ENCODE measurements around the gene USP13. TPM values are rescaled to one million over a fixed set of nuclear protein-coding genes. Genes with fewer than 3 reads are reported as not detected.

USP13 gene
- total RNA-seq, 4 donors from 2014 or later, result 6.7 to 12.1 (median 11.3) TPM

GRCh38 chr3:179743913-179744312 is 91.1 kb downstream of the USP13 start:
- H3K4me1 ChIP-seq, result no peaks in the 10 kb centered on the region
- ATAC-seq, result no peak
- no peak overlapping the region for H3K4me3 ChIP-seq
- TF ChIP-seq CTCF (IDR thresholded peaks at IDR 0.05) (no peak), POLR2AphosphoS5 (IDR thresholded peaks at IDR 0.05) (no peak), POLR2A (IDR thresholded peaks at IDR 0.05) (no peak), EP300 (IDR thresholded peaks at IDR 0.05) (no peak)
- no peak overlapping the region for H3K27ac ChIP-seq
- 100% methylated on average over 1 of the region's 2 CpGs for whole genome bisulfite sequencing, 2 donors (ENCODE audit: low coverage in 1 of 2)
- no peaks in the 10 kb centered on the region for H3K9me3 ChIP-seq
- peaks cover 0 to 68% of the 10 kb centered on the region in 2 donors for H3K36me3 ChIP-seq
- H3K27me3 ChIP-seq, result no peaks in the 10 kb centered on the region

- 83 to 98% methylated on average over 3 to 4 of the region's 5 CpGs for WGBS, 2 donors (ENCODE audit: low coverage in 1 of 2)
- no peaks in the 10 kb centered on the region for H3K27me3 ChIP-seq
- no peaks in the 10 kb centered on the region for H3K4me1 ChIP-seq
- TF ChIP-seq EP300 (IDR thresholded peaks at IDR 0.05) (no peak), POLR2A (IDR thresholded peaks at IDR 0.05) (no peak), CTCF (IDR thresholded peaks at IDR 0.05) (no peak), POLR2AphosphoS5 (IDR thresholded peaks at IDR 0.05) (no peak)
- H3K36me3 ChIP-seq, result peaks cover 0 to 61% of the 10 kb centered on the region in 2 donors
- no peaks in the 10 kb centered on the region for H3K9me3 ChIP-seq
- H3K4me3 ChIP-seq, result no peak overlapping the region
- no peak overlapping the region for H3K27ac ChIP-seq
- no peak for ATAC-seq
Measured at GRCh38 chr3:179744667-179745066, 91.8 kb downstream of the USP13 start.

GRCh38 chr3:179745079-179745478 is 92.2 kb downstream of the USP13 start:
- Histone ChIP-seq H3K4me1 (no peaks in the 10 kb centered on the region), H3K27ac (no peak overlapping the region), H3K4me3 (no peak overlapping the region), H3K9me3 (no peaks in the 10 kb centered on the region), H3K27me3 (no peaks in the 10 kb centered on the region), H3K36me3 (peaks cover 0 to 57% of the 10 kb centered on the region in 2 donors)
- no peak for TF ChIP-seq CTCF (IDR thresholded peaks at IDR 0.05)
- no peak for TF ChIP-seq EP300 (IDR thresholded peaks at IDR 0.05)
- no peak for TF ChIP-seq POLR2A (IDR thresholded peaks at IDR 0.05)
- TF ChIP-seq POLR2AphosphoS5 (IDR thresholded peaks at IDR 0.05), result no peak
- no peak for ATAC-seq
- WGBS, 2 donors (ENCODE audit: low coverage in 1 of 2), result 75 to 90% methylated on average over 3 to 4 of the region's 4 CpGs

GRCh38 chr3:179745716-179746115 is 92.9 kb downstream of the USP13 start:
- no peaks in the 10 kb centered on the region for H3K27me3 ChIP-seq
- H3K9me3 ChIP-seq, result no peaks in the 10 kb centered on the region
- WGBS, 2 donors (ENCODE audit: low coverage in 1 of 2), result 67 to 79% methylated on average over 3 to 5 of the region's 5 CpGs
- no peak overlapping the region for H3K4me3 ChIP-seq
- TF ChIP-seq POLR2A (IDR thresholded peaks at IDR 0.05) (no peak), EP300 (IDR thresholded peaks at IDR 0.05) (no peak), POLR2AphosphoS5 (IDR thresholded peaks at IDR 0.05) (no peak), CTCF (IDR thresholded peaks at IDR 0.05) (no peak)
- peaks cover 0 to 50% of the 10 kb centered on the region in 2 donors for H3K36me3 ChIP-seq
- no peak overlapping the region for H3K27ac ChIP-seq
- no peaks in the 10 kb centered on the region for H3K4me1 ChIP-seq
- no peak for ATAC-seq

GRCh38 chr3:179750720-179751328 is 98.0 kb downstream of the USP13 start:
- Histone ChIP-seq H3K4me3 (no peak overlapping the region), H3K36me3 (peaks cover 0 to 33% of the 10 kb centered on the region in 2 donors), H3K27ac (no peak overlapping the region), H3K4me1 (no peaks in the 10 kb centered on the region), H3K27me3 (no peaks in the 10 kb centered on the region), H3K9me3 (no peaks in the 10 kb centered on the region)
- no peak for ATAC-seq
- WGBS, 2 donors (ENCODE audit: low coverage in 1 of 2), result 61 to 75% methylated on average over 5 to 6 of the region's 6 CpGs
- TF ChIP-seq EP300 (IDR thresholded peaks at IDR 0.05) (no peak), POLR2AphosphoS5 (IDR thresholded peaks at IDR 0.05) (no peak), CTCF (IDR thresholded peaks at IDR 0.05) (peak in 2 of 4 experiments; percentile 4 to 6), POLR2A (IDR thresholded peaks at IDR 0.05) (no peak)

Data from gastroesophageal sphincter (tissue), 4 donors.